GM18508 (cell line): ENCODE measurements around the gene ACCSL.
A peak's percentile ranks its signal among the peaks of the same experiment; 100 is the strongest.

Source experiments
- ATAC-seq: cut with Tn5 transposase; IDR thresholded peaks from one replicate; pipeline ENCODE4 v1.9.1; 2021; ENCODE audit warnings: moderate number of reproducible peaks; ENCODE audit not compliant: insufficient read depth, unreplicated experiment

The ACCSL gene

GRCh38 chr11:44049832-44050231 is 2.1 kb downstream of the ACCSL start:
- ATAC-seq: no peak

- no peak for ATAC-seq
Observed at GRCh38 chr11:44051171-44051570, 3.4 kb downstream of the ACCSL start.

GRCh38 chr11:44057340-44057739 is 9.6 kb downstream of the ACCSL start:
- ATAC-seq: no peak

GRCh38 chr11:44058275-44058674 is 10.5 kb downstream of the ACCSL start:
- ATAC-seq: no peak

- ATAC-seq: no peak
Observed at GRCh38 chr11:44065161-44065661, 17.4 kb downstream of the ACCSL start.

- ATAC-seq: peak; percentile 73
Observed at GRCh38 chr11:44065841-44066731, 18.3 kb downstream of the ACCSL start, which contains the start of gene ACCS. Gene ACCS (plus strand): TSS chr11:44066270. CDS start chr11:44067628, 1,358 bp downstream.

GRCh38 chr11:44066732-44067141 is 19.0 kb downstream of the ACCSL start:
- no peak for ATAC-seq

- no peak for ATAC-seq
Observed at GRCh38 chr11:44067266-44067665, 19.5 kb downstream of the ACCSL start.

GRCh38 chr11:44068180-44068579 is 20.4 kb downstream of the ACCSL start:
- ATAC-seq: no peak

- no peak for ATAC-seq
Observed at GRCh38 chr11:44071157-44071556, 23.4 kb downstream of the ACCSL start.

- ATAC-seq: no peak
Observed at GRCh38 chr11:44072757-44073658, 25.2 kb downstream of the ACCSL start.

- no peak for ATAC-seq
Observed at GRCh38 chr11:44078794-44079193, 31.0 kb downstream of the ACCSL start.

- no peak for ATAC-seq
Observed at GRCh38 chr11:44079376-44079775, 31.6 kb downstream of the ACCSL start.

- ATAC-seq: no peak
Observed at GRCh38 chr11:44080951-44081350, 33.2 kb downstream of the ACCSL start.

GRCh38 chr11:44082645-44083044 is 34.9 kb downstream of the ACCSL start:
- no peak for ATAC-seq

- ATAC-seq: no peak
Observed at GRCh38 chr11:44083433-44083832, 35.7 kb downstream of the ACCSL start.

- ATAC-seq: no peak
Observed at GRCh38 chr11:44083906-44084305, 36.1 kb downstream of the ACCSL start.

GRCh38 chr11:44085330-44085729 is 37.5 kb downstream of the ACCSL start:
- ATAC-seq: no peak

- ATAC-seq: no peak
Observed at GRCh38 chr11:44088377-44088776, 40.6 kb downstream of the ACCSL start.

GRCh38 chr11:44088871-44089270 is 41.1 kb downstream of the ACCSL start:
- no peak for ATAC-seq

GRCh38 chr11:44090539-44090938 is 42.8 kb downstream of the ACCSL start:
- ATAC-seq: no peak
